Skeletal muscle satellite cell (primary cell): ENCODE measurements around the gene VTI1A.

Source experiments
- H3K27me3 ChIP-seq: 2 replicates; pipeline ENCODE4 v1.7.0; 2013; ENCODE audit warnings: low read length; ENCODE audit not compliant: control insufficient read depth, insufficient read depth
- H3K36me3 ChIP-seq: 2 replicates; pipeline ENCODE4 v1.7.0; 2013; ENCODE audit warnings: mild to moderate bottlenecking, control low read depth, low read length; ENCODE audit not compliant: insufficient read depth
- H3K4me1 ChIP-seq: 2 replicates; pipeline ENCODE4 v1.7.0; 2013; ENCODE audit warnings: low read length; ENCODE audit not compliant: control insufficient read depth, insufficient read depth
- H3K4me2 ChIP-seq: 2 replicates; pipeline ENCODE4 v1.7.0; 2013; ENCODE audit warnings: mild to moderate bottlenecking, low read length
- H3K4me3 ChIP-seq: 2 replicates; pipeline ENCODE4 v1.7.0; 2013; ENCODE audit warnings: low read length
- H3K9ac ChIP-seq: 2 replicates; pipeline ENCODE4 v1.7.0; 2013; ENCODE audit warnings: mild to moderate bottlenecking, low read depth, low read length, moderate library complexity
- H3K9me3 ChIP-seq: replicated peaks from 2 replicates; pipeline ENCODE4 v1.7.0; 2013; ENCODE audit warnings: mild to moderate bottlenecking, control low read depth, low read length

VTI1A gene

DNA sequence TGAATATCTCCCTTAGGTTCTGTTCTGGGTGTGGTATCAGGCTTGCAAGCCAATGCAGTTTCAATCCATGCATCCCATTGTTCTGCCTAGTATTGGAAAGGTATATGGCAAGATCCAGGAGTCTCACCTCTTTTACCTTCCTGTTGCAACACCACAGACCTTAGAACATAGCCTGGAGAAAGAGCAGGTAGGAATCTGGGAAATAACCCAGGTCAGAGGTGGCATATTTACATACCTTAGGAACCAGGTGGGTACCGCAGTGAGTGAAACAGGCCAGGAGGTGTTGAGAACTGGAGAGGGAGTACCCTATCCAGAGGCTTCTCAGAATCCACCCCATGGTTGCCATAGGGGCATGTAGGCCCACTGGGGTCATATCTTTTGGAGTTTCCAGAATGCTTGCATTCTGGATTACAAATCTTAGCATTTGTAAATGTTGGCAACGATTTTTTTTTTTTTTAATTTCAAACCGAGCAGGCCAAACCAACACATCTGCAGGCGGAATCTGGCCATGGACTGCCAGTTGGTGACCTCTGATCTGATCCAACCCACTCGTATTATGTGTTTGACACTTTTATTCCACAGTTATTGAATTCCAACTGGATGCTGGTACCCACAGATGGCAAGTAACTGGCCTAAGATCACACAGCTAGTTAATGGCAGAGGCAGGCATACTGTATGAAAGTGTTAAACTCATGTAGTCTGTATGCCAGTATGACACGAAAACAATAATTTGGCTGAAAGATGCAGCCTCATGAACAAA lies 322.8 kb downstream of the VTI1A start:
- Histone ChIP-seq H3K4me3 (no peak overlapping the region), H3K36me3 (no peaks in the 10 kb centered on the region), H3K4me2 (no peak overlapping the region), H3K9ac (no peak overlapping the region), H3K9me3 (no peaks in the 10 kb centered on the region), H3K4me1 (peaks cover 2% of the 10 kb centered on the region), H3K27me3 (peaks cover 4% of the 10 kb centered on the region)

- Histone ChIP-seq H3K4me1 (no peaks in the 10 kb centered on the region), H3K36me3 (no peaks in the 10 kb centered on the region), H3K9me3 (no peaks in the 10 kb centered on the region), H3K4me2 (no peak overlapping the region), H3K9ac (no peak overlapping the region), H3K4me3 (no peak overlapping the region), H3K27me3 (peaks cover under 1% of the 10 kb centered on the region)
Measured at GRCh38 chr10:112771733-112772132, 324.7 kb downstream of the VTI1A start.

- Histone ChIP-seq H3K4me3 (no peak overlapping the region), H3K4me1 (no peaks in the 10 kb centered on the region), H3K4me2 (no peak overlapping the region), H3K9me3 (no peaks in the 10 kb centered on the region), H3K27me3 (no peaks in the 10 kb centered on the region), H3K36me3 (no peaks in the 10 kb centered on the region), H3K9ac (no peak overlapping the region)
Measured at GRCh38 chr10:112773783-112774182, 326.8 kb downstream of the VTI1A start.

DNA sequence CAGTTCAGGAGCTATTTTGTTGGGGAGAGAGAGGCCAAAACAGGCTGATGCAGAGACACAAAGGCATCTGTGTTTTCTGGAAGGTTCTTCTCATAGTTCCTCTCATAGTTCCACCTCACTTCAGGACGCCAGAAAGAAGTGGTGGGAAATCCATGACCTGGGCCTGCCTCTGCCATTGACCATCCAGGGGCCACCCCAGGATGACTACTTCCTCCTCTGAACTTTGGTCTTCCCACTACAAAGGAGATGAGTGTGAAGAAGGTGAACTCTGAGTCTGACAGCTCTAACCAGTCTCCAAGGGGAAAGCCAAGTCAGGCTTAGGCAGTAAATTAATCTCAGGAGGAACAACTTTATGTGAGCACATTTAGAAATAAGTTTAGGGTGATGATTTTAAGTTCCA lies 327.2 kb downstream of the VTI1A start:
- Histone ChIP-seq H3K9me3 (no peaks in the 10 kb centered on the region), H3K36me3 (no peaks in the 10 kb centered on the region), H3K9ac (no peak overlapping the region), H3K27me3 (no peaks in the 10 kb centered on the region), H3K4me3 (no peak overlapping the region), H3K4me2 (no peak overlapping the region), H3K4me1 (no peaks in the 10 kb centered on the region)

GRCh38 chr10:112774798-112775197 lies 327.8 kb downstream of the VTI1A start:
- no peaks in the 10 kb centered on the region for H3K9me3 ChIP-seq
- H3K27me3 ChIP-seq, result no peaks in the 10 kb centered on the region
- no peaks in the 10 kb centered on the region for H3K4me1 ChIP-seq
- H3K36me3 ChIP-seq, result no peaks in the 10 kb centered on the region
- H3K4me2 ChIP-seq, result no peak overlapping the region
- H3K9ac ChIP-seq, result no peak overlapping the region
- no peak overlapping the region for H3K4me3 ChIP-seq

DNA sequence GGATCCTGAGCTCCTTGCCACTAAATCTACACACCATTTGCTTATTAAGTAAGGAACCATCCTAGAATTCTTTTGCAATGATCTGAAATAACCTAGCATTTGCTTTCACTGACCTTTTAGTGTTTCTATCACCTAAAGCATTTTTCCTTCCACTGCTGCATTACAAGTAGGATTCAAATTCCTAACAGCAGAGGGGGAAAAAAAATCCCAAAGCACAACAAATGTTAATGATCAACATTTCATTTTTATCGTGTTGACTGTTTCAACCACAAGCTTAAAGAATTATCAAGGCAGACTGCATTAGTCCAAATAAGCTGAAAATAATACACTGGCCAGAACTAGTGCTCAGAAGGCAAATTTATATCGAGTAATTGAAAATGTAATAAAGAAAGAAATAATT lies 328.4 kb downstream of the VTI1A start:
- Histone ChIP-seq H3K4me2 (no peak overlapping the region), H3K36me3 (no peaks in the 10 kb centered on the region), H3K9me3 (no peaks in the 10 kb centered on the region), H3K27me3 (no peaks in the 10 kb centered on the region), H3K9ac (no peak overlapping the region), H3K4me3 (no peak overlapping the region), H3K4me1 (no peaks in the 10 kb centered on the region)

GRCh38 chr10:112775892-112776674 lies 329.1 kb downstream of the VTI1A start:
- no peak overlapping the region for H3K4me2 ChIP-seq
- H3K9me3 ChIP-seq, result no peaks in the 10 kb centered on the region
- H3K9ac ChIP-seq, result no peak overlapping the region
- no peaks in the 10 kb centered on the region for H3K4me1 ChIP-seq
- no peaks in the 10 kb centered on the region for H3K36me3 ChIP-seq
- H3K27me3 ChIP-seq, result no peaks in the 10 kb centered on the region
- no peak overlapping the region for H3K4me3 ChIP-seq

GRCh38 chr10:112778579-112778978 lies 331.6 kb downstream of the VTI1A start:
- no peaks in the 10 kb centered on the region for H3K27me3 ChIP-seq
- no peak overlapping the region for H3K4me2 ChIP-seq
- no peaks in the 10 kb centered on the region for H3K4me1 ChIP-seq
- no peaks in the 10 kb centered on the region for H3K9me3 ChIP-seq
- H3K36me3 ChIP-seq, result no peaks in the 10 kb centered on the region
- no peak overlapping the region for H3K4me3 ChIP-seq
- no peak overlapping the region for H3K9ac ChIP-seq

GRCh38 chr10:112779025-112779770 lies 332.2 kb downstream of the VTI1A start:
- H3K9ac ChIP-seq, result no peak overlapping the region
- no peaks in the 10 kb centered on the region for H3K9me3 ChIP-seq
- H3K4me2 ChIP-seq, result no peak overlapping the region
- no peaks in the 10 kb centered on the region for H3K4me1 ChIP-seq
- H3K4me3 ChIP-seq, result no peak overlapping the region
- H3K36me3 ChIP-seq, result no peaks in the 10 kb centered on the region
- H3K27me3 ChIP-seq, result no peaks in the 10 kb centered on the region

DNA sequence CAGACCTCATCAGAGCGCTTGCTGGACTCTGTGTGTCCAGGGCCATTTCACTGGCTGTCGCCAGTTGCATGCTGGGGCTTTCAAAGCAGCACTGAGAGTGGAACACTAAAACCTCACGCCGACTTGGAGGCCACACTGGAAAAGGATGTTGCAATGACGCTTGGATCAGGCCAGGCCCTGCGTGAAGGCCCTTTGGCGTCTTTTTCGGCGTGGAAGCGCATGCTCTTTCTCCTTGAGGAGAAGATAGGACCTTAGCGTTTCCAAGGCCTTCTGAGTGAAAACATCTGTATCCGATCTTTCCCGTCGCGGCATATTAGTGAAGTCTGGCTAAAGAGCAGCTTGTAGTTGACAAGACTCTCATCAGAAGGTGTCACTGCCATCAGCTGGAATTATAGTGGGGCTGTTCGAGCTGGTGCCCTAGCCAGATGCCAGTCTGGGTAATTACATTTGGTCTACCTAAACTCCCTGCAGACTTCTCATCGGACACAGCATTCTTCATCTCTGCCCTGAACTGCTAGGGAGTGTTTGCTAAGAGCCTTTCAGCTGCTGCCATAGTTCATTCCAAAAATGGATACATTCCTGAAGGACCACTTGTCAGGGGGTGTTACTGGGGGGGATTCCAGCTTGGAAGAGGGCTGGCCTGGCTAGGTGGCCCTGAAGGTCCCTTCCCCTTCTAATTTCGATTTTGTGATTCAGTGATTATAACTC lies 335.3 kb downstream of the VTI1A start:
- Histone ChIP-seq H3K4me2 (no peak overlapping the region), H3K36me3 (no peaks in the 10 kb centered on the region), H3K4me1 (no peaks in the 10 kb centered on the region), H3K9ac (no peak overlapping the region), H3K27me3 (no peaks in the 10 kb centered on the region), H3K4me3 (no peak overlapping the region), H3K9me3 (no peaks in the 10 kb centered on the region)
